Esophagus squamous epithelium (tissue), 5 donors: ENCODE data around the gene CNTNAP2. TPM values are rescaled to one million over a fixed set of nuclear protein-coding genes. Genes with fewer than 3 reads are reported as not detected.

Source experiments
- DNase-seq: peaks from one replicate; lab custom pipeline; 2025; lab: John Stamatoyannopoulos, UW
- H3K27ac ChIP-seq, 4 donors: fragments of 200-600 bp; sonication (generic); one replicate each; pipeline ENCODE4 v1.5.1; 2016 to 2019; ENCODE audit warnings: mild to moderate bottlenecking in 1 of 4
- H3K27me3 ChIP-seq, 4 donors: fragments of 200-600 bp; sonication (generic); 1 replicate in 3 of 4; 2 replicates in 1 of 4; pipeline versions ENCODE4 v1.5.1 to v1.6.0; 2017 to 2021; ENCODE audit warnings: antibody characterized with exemption in 1 of 4
- H3K36me3 ChIP-seq, 3 donors: fragments of 200-600 bp; sonication (generic); one replicate each; pipeline ENCODE4 v1.5.1; 2016 to 2019
- H3K4me1 ChIP-seq, 3 donors: fragments of 200-600 bp; sonication (generic); one replicate each; pipeline ENCODE4 v1.5.1; 2017 to 2019
- H3K4me3 ChIP-seq, 4 donors: fragments of 200-600 bp; sonication (generic); 1 replicate in 3 of 4; 2 replicates in 1 of 4; pipeline ENCODE4 v1.5.1; 2016 to 2019; ENCODE audit warnings: mild to moderate bottlenecking in 2 of 4, moderate library complexity in 1 of 4
- H3K9me3 ChIP-seq, 3 donors: fragments of 200-600 bp; sonication (generic); one replicate each; pipeline ENCODE4 v1.5.1; 2016 to 2019
- POLR2A ChIP-seq, 4 donors: fragments of 450-650 bp; IDR thresholded peaks; one replicate each; pipeline ENCODE4 v1.6.1; 2017; ENCODE audit warnings: antibody characterized with exemption in 4 of 4, mild to moderate bottlenecking in 4 of 4, moderate library complexity in 3 of 4
- WGBS, 2 donors: methylation state at CpG; one replicate each; pipeline ENCODE4 v1.1.5; 2018; 5-methylcytosine and 5-hydroxymethylcytosine counted together
- intact Hi-C: fragments of 100-400 bp; cut with DNase I; formaldehyde crosslinking; loops from one replicate; pipeline ENCODE4 v1.15.0; 2022
- total RNA-seq, 4 donors: library from RNA; depleted of rRNA; stranded (reverse); fragments of >200 nt; gene quantifications; one replicate each; pipeline ENCODE4 v1.1.0, GENCODE V29; 2016
- TF ChIP-seq, protein P1 (sequence below), 6 experiments: fragments of 450-650 bp in 4 of 6; fragments of 200-600 bp in 2 of 6; sonication (generic) in 2 of 6; IDR thresholded peaks; one replicate each; pipeline ENCODE4 v1.5.1; 2016 to 2019; ENCODE audit warnings: antibody characterized with exemption in 6 of 6, mild to moderate bottlenecking in 4 of 6, moderate library complexity in 4 of 6
- donor health status: DM: yes; HTN: yes; CAD: no.

Gene CNTNAP2
- total RNA-seq, 4 donors from 2014 or later = 0.95 to 2.3 (median 1.2) TPM

DNA sequence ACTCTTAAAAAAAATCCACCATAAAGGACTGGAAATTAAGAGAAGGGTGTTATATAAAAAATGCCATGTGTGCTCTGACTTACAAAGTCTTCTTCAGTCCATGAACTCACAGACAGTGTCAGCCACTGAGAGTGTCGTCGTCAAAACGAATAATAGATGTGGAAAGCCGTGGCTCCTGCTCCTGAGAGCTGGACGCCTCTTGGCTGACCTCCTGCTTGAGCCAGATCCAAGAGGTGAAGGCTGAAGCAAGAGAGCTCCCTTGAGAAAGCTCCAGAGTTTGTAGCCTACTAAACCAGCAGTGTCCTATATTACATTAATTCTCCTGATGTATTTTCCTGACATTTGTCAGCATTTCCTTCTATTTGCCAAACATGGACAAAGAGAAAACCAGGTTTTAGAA is 2239.7 kb downstream of the CNTNAP2 start:
- no peaks in the 10 kb centered on the region for H3K36me3 ChIP-seq
- peaks cover 0 to 12% (median 0%) of the 10 kb centered on the region in 3 donors for H3K4me1 ChIP-seq
- no peak for DNase-seq
- H3K27me3 ChIP-seq = no peaks in the 10 kb centered on the region
- no peak for TF ChIP-seq POLR2A (IDR thresholded peaks at IDR 0.05)
- TF ChIP-seq, protein P1, sequence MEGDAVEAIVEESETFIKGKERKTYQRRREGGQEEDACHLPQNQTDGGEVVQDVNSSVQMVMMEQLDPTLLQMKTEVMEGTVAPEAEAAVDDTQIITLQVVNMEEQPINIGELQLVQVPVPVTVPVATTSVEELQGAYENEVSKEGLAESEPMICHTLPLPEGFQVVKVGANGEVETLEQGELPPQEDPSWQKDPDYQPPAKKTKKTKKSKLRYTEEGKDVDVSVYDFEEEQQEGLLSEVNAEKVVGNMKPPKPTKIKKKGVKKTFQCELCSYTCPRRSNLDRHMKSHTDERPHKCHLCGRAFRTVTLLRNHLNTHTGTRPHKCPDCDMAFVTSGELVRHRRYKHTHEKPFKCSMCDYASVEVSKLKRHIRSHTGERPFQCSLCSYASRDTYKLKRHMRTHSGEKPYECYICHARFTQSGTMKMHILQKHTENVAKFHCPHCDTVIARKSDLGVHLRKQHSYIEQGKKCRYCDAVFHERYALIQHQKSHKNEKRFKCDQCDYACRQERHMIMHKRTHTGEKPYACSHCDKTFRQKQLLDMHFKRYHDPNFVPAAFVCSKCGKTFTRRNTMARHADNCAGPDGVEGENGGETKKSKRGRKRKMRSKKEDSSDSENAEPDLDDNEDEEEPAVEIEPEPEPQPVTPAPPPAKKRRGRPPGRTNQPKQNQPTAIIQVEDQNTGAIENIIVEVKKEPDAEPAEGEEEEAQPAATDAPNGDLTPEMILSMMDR (IDR thresholded peaks at IDR 0.05) = no peak
- H3K4me3 ChIP-seq = no peak overlapping the region
- H3K9me3 ChIP-seq = no peaks in the 10 kb centered on the region
- 39 to 40% methylated on average over 5 of the region's 5 CpGs for whole genome bisulfite sequencing, 2 donors
- intact Hi-C loops = no loop called here
- no peak overlapping the region for H3K27ac ChIP-seq

DNA sequence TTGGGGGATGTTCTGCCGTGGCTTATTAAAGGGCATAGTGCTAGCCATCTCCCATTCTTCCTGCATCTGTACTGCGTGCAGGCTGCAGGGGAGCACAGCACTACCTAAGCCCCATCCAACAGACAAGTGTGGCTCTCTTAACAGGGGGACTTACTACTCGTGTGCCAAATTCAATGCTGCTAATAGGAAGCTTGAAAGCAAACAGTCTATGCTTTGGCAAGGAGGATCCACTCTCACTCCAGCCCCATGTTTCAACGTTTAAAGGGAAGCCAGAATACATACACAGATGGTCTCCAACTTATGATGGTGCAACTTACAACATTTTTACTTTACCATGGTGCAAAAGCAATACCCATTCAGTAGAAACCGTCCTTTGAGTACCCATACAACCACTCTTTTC is 2245.9 kb downstream of the CNTNAP2 start:
- intact Hi-C loops = no loop called here
- no peak overlapping the region for H3K4me3 ChIP-seq
- no peaks in the 10 kb centered on the region for H3K36me3 ChIP-seq
- WGBS, 2 donors = 64 to 81% methylated on average over 4 to 5 of the region's 5 CpGs
- no peaks in the 10 kb centered on the region for H3K9me3 ChIP-seq
- no peak for DNase-seq
- H3K4me1 ChIP-seq = no peaks in the 10 kb centered on the region
- H3K27ac ChIP-seq = no peak overlapping the region
- H3K27me3 ChIP-seq = no peaks in the 10 kb centered on the region
- TF ChIP-seq POLR2A (IDR thresholded peaks at IDR 0.05) = no peak
- TF ChIP-seq, protein P1 (IDR thresholded peaks at IDR 0.05) = no peak

DNA sequence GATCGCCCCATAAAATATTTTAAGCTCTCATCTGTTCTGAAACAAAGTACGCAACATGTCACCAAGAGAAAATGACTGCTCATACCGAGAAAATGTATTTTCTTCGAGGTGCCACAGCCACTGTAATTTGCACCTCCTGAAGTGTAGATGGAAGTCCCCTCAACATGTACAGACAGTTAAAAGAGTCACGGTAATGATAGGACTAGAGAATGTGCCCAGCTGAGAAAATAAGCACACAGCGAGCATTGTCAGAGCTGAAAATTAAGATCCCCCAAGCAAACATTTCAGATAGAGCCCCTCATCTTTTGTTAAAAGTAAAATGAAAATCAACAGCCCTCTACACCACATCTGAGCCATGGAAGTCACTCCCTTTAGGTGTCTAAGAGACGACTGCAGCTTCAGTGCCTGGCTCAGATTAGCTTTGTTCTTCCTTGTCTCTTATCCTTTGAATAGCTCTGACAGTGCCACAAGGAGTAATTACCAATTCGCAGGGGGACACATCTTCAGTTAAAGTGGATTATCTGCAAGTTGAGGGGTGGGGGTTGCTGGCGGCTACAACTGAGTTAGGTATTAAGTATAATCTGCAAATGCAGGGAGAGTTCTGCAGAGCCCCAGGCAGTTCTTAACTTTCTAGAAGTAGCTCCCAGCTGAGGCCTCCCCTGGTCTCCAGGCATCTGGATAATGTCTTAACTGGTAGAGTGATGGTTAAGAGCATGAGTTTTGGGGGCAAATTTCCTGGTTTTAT is 2251.3 kb downstream of the CNTNAP2 start:
- no peaks in the 10 kb centered on the region for H3K27me3 ChIP-seq
- intact Hi-C loops = no loop called here
- no peak for DNase-seq
- H3K9me3 ChIP-seq = no peaks in the 10 kb centered on the region
- no peaks in the 10 kb centered on the region for H3K36me3 ChIP-seq
- H3K4me1 ChIP-seq = no peaks in the 10 kb centered on the region
- TF ChIP-seq, protein P1 (IDR thresholded peaks at IDR 0.05) = no peak
- no peak for TF ChIP-seq POLR2A (IDR thresholded peaks at IDR 0.05)
- H3K4me3 ChIP-seq = no peak overlapping the region
- no peak overlapping the region for H3K27ac ChIP-seq
- 81 to 84% methylated on average over 9 of the region's 9 CpGs for WGBS, 2 donors

DNA sequence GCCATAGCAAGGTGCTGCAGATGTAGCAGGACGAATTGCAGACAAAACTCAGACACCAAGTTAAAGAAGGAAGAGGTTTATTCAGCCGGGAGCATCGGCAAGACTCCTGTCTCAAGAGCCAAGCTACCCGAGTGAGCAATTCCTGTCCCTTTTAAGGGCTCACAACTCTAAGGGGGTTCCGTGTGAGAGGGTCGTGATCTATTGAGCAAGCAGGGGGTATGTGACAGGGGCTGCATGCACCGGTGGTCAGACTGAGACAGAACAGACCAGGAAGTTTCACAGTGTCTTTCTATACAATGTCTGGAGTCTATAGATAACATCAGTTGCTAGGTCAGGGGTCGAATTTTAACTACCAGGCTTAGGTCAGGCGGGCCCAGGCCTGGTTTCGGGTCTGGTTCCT is 2252.0 kb downstream of the CNTNAP2 start:
- WGBS, 2 donors = 77 to 78% methylated on average over 8 to 10 of the region's 10 CpGs
- intact Hi-C loops = no loop called here
- no peaks in the 10 kb centered on the region for H3K4me1 ChIP-seq
- no peak for TF ChIP-seq POLR2A (IDR thresholded peaks at IDR 0.05)
- TF ChIP-seq, protein P1 (IDR thresholded peaks at IDR 0.05) = no peak
- H3K27ac ChIP-seq = no peak overlapping the region
- no peak overlapping the region for H3K4me3 ChIP-seq
- no peaks in the 10 kb centered on the region for H3K36me3 ChIP-seq
- no peaks in the 10 kb centered on the region for H3K27me3 ChIP-seq
- H3K9me3 ChIP-seq = no peaks in the 10 kb centered on the region
- DNase-seq = no peak

DNA sequence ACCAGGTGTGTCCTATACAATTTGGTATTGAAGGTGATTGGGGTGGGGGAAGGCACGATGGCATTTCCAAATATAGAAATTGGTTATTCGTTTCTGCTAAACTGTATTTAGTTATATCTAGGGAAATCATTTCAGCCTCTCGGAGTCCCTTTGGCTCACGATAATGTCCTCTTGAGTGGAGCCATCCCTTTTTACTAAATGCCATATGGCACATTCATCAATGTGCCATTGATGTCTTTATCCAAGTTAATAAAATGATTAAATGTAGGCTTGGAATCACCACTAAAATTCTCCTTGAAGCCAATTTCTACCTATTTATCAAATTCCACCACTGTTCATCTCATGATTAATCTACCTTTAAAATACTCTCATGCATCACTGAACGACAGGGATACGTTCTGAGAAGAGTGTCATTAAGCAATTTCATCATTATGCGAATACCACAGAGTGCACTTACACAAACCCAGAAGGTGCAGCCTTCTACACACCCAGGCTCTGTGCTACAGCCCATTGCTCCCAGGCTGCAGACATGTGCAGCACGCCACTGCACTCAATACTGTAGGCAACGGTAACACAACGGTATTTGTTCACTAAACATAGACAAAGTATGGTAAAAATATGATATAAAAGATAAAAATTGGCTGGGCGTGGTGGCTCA is 2254.8 kb downstream of the CNTNAP2 start:
- no peak overlapping the region for H3K4me3 ChIP-seq
- no peaks in the 10 kb centered on the region for H3K4me1 ChIP-seq
- no peaks in the 10 kb centered on the region for H3K36me3 ChIP-seq
- intact Hi-C loops = no loop called here
- no peak for TF ChIP-seq POLR2A (IDR thresholded peaks at IDR 0.05)
- TF ChIP-seq, protein P1 (IDR thresholded peaks at IDR 0.05) = no peak
- no peaks in the 10 kb centered on the region for H3K27me3 ChIP-seq
- no peak overlapping the region for H3K27ac ChIP-seq
- 77 to 96% methylated on average over 11 of the region's 11 CpGs for WGBS, 2 donors
- DNase-seq = no peak
- no peaks in the 10 kb centered on the region for H3K9me3 ChIP-seq
